ENCODE data around the gene OR2F2.

OR2F2 gene

GRCh38 chr7:143934526-143935325 is at the start of gene OR2F2:
TSS of gene OR2F2 (plus strand) at chr7:143935233. CDS start at chr7:143935233, 0 bp downstream.
- no peak for DNase-seq

DNA sequence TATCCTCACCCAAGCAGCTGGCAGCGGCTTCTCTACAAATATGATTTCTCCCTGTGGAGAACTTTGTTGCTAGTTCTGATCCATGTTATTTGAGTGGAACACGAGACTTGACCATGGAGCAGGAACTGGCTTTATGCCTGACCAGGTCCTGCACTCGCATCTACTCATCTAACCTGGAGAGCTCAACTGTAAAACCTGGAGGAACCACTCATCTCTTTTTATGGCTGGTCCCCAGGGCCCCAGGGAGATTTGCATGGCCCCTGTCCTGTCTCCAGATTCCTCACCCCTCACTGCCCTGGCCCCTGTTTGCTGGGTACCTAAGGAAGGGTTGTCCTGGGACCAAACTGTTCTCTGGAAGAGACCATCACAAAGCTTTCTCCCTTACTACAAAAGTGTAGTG is 49.1 kb upstream of the OR2F2 start:
- DNase-seq: no peak

- DNase-seq: no peak
These were observed 48.1 kb upstream of the OR2F2 start for GRCh38 chr7:143886826-143887477.

DNA sequence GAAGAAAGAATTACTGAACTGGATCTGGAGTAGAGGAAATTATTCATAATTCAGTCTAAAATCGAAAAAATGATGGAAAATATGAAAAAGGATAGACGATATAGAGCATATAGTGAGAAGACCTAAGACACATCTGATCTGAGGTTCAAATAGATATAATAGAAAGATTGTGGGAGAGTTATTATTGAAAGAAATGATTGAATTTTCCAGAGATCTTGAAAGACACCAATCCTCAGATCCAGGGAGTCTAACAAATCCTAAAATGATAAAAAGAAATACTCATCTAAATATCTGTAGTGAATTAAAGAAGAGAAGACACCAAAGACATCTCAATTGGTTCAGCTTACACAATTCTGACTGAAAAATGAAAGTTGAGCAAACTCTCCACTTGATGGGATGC is 46.0 kb upstream of the OR2F2 start:
- DNase-seq: no peak

DNA sequence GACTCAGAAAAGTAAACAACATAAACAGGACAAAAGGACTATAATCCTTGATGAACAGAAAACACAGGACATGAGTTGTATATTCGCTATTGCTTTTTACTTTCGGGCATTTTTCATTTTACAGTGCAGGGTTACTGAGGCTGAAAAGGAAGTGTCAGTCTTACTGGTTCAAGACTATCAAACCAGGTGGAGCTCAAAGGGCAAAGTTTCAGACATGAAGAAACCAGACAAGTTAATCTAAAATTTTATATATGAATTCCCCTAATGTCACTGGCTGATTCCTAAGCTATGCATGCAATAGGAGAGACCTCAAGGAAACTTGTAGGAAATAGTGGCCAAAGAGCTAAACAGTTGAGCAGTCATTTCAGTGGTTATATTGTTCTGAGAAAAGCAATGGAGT is 44.5 kb upstream of the OR2F2 start:
- no peak for DNase-seq

GRCh38 chr7:143891457-143891856 is 43.6 kb upstream of the OR2F2 start:
- no peak for DNase-seq

GRCh38 chr7:143892527-143893300 is 42.3 kb upstream of the OR2F2 start:
- DNase-seq: peak; percentile 60

DNA sequence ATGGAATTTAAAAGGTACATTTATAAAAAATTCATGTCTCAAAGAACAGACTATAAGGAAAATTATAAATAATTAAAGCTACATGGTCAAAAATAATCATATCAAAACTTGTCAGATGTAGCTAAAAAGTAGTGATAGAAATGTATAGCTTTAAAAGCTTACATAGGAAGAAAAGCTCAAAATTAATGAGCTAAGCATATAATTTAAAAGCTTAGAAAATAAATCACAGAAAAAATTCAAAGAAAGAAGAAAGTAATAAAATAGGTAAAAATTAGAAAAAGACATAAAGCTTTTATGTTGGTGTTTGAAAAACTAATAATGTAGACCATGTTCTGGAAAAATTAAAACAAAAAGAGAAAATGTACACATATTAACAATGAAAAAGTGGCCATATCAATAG is 38.4 kb upstream of the OR2F2 start:
- no peak for DNase-seq

DNA sequence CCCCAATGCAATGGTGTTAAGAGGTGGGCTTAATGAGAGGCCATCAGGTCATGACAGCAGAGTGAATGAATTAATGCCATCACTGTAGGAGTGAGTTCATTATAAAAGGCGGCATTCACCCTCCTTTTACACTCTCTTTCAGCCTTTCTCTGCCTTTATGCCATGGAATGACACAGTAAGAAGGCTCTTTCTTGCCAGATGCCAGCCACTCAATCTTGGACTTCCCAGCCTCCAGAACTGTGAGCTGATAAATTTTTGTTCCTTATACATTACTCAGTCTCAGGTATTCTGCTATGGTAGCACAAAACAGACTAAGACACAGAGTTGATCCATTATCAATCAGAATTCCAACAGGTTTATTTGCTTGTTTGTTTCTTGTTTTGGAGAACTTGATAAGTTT is 36.2 kb upstream of the OR2F2 start:
- no peak for DNase-seq

GRCh38 chr7:143900230-143900766 is 34.7 kb upstream of the OR2F2 start:
- DNase-seq: no peak

GRCh38 chr7:143901332-143901667 is 33.7 kb upstream of the OR2F2 start:
- no peak for DNase-seq

GRCh38 chr7:143901668-143902331 is 33.2 kb upstream of the OR2F2 start, which contains the start of gene TCAF1:
TSS of gene TCAF1 (minus strand) at chr7:143902176. CDS start at chr7:143876608, 25,568 bp downstream.
- DNase-seq: peak; percentile 69

DNA sequence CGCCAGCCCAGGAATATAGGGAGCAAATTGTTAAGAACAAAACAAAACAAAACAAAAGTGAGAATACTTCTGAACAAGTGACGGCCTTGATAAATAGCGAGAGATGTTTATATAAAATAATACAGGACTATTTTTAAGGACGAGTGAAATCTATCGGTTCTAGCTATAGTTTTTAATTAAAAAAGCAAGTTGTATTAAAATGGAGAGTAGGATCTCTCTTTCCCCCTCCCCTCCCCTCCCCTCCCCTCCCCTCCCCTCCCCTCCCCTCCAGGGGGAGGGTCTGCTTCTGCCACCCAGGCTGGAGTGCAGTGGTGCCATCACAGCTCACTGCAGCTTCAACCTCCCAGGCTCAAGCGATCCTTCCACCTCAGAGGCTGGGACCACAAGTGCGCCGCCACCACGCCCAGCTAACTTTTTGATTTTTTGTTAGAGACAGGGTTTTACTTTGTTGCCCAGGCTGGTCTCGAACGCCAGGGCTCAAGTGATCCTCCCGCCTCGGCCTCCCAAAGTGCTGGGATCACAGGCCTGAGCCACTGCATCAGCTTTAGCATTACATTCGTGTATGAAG is 32.6 kb upstream of the OR2F2 start:
- peak; percentile 8 for DNase-seq

DNA sequence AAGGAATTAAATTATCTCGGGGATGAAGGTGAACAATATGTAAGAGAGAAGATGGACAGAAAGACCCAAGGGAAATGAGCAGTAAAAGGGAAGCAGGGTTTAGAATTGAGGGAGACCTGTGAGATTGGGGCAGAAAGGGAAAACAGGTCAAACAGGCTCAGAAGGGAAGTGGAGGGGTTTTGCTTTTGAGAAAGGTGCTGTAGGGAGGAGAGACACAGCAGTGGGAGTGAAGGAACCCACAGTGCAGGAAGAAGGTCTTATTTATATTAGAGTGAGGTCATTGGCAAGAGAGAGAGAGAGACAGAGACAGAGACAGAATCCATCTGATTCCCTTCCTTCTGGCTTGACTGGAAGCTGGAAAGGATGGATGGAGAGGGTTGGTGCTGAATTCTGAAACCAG is 29.5 kb upstream of the OR2F2 start:
- DNase-seq: no peak

DNA sequence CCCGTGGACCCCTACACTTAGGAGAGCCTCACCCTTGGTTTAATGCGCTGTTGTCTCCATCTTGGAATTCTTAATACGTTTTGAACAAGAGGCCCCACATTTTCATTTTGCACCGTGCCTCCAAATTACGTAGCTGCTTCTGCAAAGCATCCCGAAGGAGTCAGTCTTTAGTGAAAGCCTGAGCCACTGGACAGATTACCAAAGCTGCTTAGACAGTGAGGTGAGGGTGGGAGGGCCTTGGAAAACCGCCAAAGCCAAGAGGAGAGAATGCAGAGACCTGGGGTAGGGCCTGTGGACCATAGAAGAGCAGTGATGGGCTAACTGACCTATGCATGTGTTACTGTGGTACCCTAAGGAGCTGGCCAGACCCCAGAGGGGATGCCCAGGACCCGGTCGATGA is 28.9 kb upstream of the OR2F2 start:
- no peak for DNase-seq

GRCh38 chr7:143906895-143907294 is 28.1 kb upstream of the OR2F2 start:
- no peak for DNase-seq

- no peak for DNase-seq
These were observed 26.9 kb upstream of the OR2F2 start for GRCh38 chr7:143908120-143908519.

- DNase-seq: no peak
These were observed 25.2 kb upstream of the OR2F2 start for GRCh38 chr7:143909863-143910262.

DNA sequence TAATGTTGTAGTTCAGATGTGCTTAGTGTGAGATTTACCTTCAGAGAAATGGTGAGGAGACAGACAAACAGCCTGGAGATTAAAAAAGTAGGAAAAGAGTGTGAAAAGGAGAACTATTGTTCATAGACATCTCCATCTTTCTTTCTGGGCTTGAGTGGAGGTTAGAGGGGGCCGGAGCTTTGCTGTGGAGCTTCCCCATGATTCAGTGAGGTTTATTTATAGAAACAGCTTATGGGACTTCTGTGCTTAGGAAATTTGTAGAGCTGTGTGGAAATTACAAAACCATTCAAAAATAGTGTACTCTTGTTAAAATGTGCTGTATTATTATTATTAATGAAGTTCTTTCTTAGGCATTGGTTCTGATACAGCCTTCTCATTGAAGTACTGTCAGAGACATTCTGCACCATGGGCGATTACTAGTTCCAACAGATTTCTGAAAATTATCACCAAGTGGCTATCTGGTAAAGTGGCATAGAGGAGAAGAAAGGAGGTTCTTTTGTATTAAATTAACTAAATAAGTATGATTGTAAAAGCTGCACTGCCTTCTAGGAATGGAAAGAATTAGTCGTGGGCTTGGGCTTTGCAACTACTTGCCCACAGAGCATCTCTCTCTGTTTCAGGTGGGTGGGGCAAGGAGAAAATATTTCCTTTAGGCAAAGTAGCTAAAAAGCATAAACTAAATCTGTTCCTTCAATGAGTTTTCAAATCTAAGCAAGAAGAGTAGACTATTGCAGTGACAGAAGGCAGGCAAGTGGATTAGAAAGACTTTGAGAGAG is 24.4 kb upstream of the OR2F2 start:
- DNase-seq: no peak

GRCh38 chr7:143913945-143914615 is 21.0 kb upstream of the OR2F2 start:
- DNase-seq: no peak
